Body of pancreas (tissue), 4 donors: Measurements from ENCODE around the gene PRR5L.

Source experiments
- CTCF ChIP-seq, 7 experiments: fragments of 450-650 bp in 4 of 7; fragments of 200-600 bp in 3 of 7; sonication (generic) in 3 of 7; IDR thresholded peaks; one replicate each; pipeline ENCODE4 v1.5.1; 2016 to 2019; ENCODE audit warnings: antibody characterized with exemption in 7 of 7
- POLR2A ChIP-seq, 3 donors: fragments of 450-650 bp; IDR thresholded peaks; one replicate each; pipeline ENCODE4 v1.6.1; 2016; ENCODE audit warnings: antibody characterized with exemption in 3 of 3, mild to moderate bottlenecking in 2 of 3

- TF ChIP-seq CTCF (IDR thresholded peaks at IDR 0.05) (peak; percentile 71 to 86 (median 81)), POLR2A (IDR thresholded peaks at IDR 0.05) (no peak)
Measured at GRCh38 chr11:36265793-36266628, 30.1 kb upstream of the PRR5L start.
